Measurements from ENCODE around the gene MYORG. TPM values are rescaled to one million over a fixed set of nuclear protein-coding genes. Genes with fewer than 3 reads are reported as not detected.

MYORG gene
- total and polyA plus RNA-seq, 4 donors: 11.4 to 26.6 (median 19.3) TPM

DNA sequence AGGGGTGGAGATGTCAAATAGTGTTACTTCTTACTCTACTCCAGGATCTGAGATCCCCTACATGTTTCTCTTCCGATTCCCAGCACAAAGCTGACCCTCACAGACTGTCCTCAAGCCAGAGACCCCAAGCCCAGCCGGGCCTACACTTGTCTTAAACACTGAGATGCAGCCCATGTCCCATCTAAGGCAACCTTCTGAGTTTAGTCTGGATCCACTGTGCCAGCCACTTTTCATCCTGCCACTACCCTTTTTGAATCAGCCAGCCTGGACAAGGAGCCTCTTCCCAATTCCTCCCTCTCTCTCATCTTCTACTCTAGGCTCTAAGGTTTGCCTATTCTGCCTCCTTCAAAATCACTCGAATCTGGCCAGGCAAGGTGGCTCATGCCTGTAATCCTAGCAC, 6.2 kb upstream of the MYORG start (continued):
- TF ChIP-seq, protein P1, sequence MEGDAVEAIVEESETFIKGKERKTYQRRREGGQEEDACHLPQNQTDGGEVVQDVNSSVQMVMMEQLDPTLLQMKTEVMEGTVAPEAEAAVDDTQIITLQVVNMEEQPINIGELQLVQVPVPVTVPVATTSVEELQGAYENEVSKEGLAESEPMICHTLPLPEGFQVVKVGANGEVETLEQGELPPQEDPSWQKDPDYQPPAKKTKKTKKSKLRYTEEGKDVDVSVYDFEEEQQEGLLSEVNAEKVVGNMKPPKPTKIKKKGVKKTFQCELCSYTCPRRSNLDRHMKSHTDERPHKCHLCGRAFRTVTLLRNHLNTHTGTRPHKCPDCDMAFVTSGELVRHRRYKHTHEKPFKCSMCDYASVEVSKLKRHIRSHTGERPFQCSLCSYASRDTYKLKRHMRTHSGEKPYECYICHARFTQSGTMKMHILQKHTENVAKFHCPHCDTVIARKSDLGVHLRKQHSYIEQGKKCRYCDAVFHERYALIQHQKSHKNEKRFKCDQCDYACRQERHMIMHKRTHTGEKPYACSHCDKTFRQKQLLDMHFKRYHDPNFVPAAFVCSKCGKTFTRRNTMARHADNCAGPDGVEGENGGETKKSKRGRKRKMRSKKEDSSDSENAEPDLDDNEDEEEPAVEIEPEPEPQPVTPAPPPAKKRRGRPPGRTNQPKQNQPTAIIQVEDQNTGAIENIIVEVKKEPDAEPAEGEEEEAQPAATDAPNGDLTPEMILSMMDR (IDR thresholded peaks at IDR 0.05; ENCODE audit: low read depth, low read length, missing input control): no peak
- no peak for TF ChIP-seq EGR1 (IDR thresholded peaks at IDR 0.05; ENCODE audit: low read depth in 2 of 2)
- TF ChIP-seq, protein P2, sequence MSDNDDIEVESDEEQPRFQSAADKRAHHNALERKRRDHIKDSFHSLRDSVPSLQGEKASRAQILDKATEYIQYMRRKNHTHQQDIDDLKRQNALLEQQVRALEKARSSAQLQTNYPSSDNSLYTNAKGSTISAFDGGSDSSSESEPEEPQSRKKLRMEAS (IDR thresholded peaks at IDR 0.05): no peak
- TF ChIP-seq, protein P3, sequence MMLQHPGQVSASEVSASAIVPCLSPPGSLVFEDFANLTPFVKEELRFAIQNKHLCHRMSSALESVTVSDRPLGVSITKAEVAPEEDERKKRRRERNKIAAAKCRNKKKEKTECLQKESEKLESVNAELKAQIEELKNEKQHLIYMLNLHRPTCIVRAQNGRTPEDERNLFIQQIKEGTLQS (IDR thresholded peaks at IDR 0.05): no peak

DNA sequence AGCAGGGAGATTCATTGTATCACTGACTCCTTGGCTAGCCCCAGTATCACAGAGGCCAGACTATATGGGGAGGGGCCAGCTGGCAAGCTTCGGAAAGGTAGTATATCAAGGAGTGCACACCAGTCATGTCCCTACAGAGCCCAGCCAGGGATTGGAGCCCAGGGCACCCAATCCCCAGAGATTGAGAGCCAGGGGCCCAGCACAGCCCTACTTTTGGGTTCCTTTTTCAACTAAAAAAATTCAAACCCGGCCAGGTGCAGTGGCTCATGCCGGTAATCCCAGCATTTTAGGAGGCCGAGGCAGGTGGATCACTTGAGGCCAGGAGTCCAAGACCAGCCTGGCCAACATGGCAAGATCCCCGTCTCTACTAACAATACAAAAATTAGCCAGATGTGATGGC, 5.4 kb upstream of the MYORG start:
- Histone ChIP-seq H3K27me3 (ENCODE audit: control insufficient read depth in 4 of 4, insufficient read depth in 4 of 4, low read length in 3 of 4) (no peaks in the 10 kb centered on the region), H3K4me1 (ENCODE audit: control insufficient read depth in 4 of 4, insufficient read depth in 4 of 4, low read length in 3 of 4) (peaks cover 4 to 36% (median 25%) of the 10 kb centered on the region in 4 donors), H3K4me3 (ENCODE audit: low read depth in 1 of 3, low read length in 3 of 3) (no peak overlapping the region), H3K27ac (ENCODE audit: low read depth in 1 of 2, low read length in 2 of 2) (no peak overlapping the region), H3K36me3 (ENCODE audit: control insufficient read depth in 4 of 4, insufficient read depth in 3 of 4, low read depth in 1 of 4, low read length in 3 of 4) (no peaks in the 10 kb centered on the region), H3K9me3 (ENCODE audit: control insufficient read depth in 4 of 4, low read length in 3 of 4) (no peaks in the 10 kb centered on the region), H3K9ac (ENCODE audit: low read depth in 1 of 2, low read length in 2 of 2) (no peak overlapping the region)
- no peak for DNase-seq (ENCODE audit: low spot score)
- 98% methylated on average over 5 of the region's 5 CpGs for WGBS
- TF ChIP-seq HNF4G (IDR thresholded peaks at IDR 0.05) (no peak), RXRA (IDR thresholded peaks at IDR 0.05) (no peak), GABPA (IDR thresholded peaks at IDR 0.05 in 1 of 2, conservative IDR thresholded peaks at IDR 0.05 in 1 of 2) (no peak), TAF1 (conservative IDR thresholded peaks at IDR 0.05) (no peak), YY1 (IDR thresholded peaks at IDR 0.05) (no peak), SP1 (IDR thresholded peaks at IDR 0.05) (no peak), NR2F2 (IDR thresholded peaks at IDR 0.05) (no peak), HNF4A (conservative IDR thresholded peaks at IDR 0.05) (no peak), EGR1 (IDR thresholded peaks at IDR 0.05; ENCODE audit: low read depth in 2 of 2) (no peak), FOXA1 (IDR thresholded peaks at IDR 0.05) (no peak), RAD21 (IDR thresholded peaks at IDR 0.05) (no peak), FOXA2 (IDR thresholded peaks at IDR 0.05) (no peak)
- TF ChIP-seq, protein P2 (IDR thresholded peaks at IDR 0.05): no peak
- TF ChIP-seq, protein P4, sequence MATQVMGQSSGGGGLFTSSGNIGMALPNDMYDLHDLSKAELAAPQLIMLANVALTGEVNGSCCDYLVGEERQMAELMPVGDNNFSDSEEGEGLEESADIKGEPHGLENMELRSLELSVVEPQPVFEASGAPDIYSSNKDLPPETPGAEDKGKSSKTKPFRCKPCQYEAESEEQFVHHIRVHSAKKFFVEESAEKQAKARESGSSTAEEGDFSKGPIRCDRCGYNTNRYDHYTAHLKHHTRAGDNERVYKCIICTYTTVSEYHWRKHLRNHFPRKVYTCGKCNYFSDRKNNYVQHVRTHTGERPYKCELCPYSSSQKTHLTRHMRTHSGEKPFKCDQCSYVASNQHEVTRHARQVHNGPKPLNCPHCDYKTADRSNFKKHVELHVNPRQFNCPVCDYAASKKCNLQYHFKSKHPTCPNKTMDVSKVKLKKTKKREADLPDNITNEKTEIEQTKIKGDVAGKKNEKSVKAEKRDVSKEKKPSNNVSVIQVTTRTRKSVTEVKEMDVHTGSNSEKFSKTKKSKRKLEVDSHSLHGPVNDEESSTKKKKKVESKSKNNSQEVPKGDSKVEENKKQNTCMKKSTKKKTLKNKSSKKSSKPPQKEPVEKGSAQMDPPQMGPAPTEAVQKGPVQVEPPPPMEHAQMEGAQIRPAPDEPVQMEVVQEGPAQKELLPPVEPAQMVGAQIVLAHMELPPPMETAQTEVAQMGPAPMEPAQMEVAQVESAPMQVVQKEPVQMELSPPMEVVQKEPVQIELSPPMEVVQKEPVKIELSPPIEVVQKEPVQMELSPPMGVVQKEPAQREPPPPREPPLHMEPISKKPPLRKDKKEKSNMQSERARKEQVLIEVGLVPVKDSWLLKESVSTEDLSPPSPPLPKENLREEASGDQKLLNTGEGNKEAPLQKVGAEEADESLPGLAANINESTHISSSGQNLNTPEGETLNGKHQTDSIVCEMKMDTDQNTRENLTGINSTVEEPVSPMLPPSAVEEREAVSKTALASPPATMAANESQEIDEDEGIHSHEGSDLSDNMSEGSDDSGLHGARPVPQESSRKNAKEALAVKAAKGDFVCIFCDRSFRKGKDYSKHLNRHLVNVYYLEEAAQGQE (IDR thresholded peaks at IDR 0.05): no peak
- TF ChIP-seq, protein P1 (IDR thresholded peaks at IDR 0.05; ENCODE audit: low read depth, low read length, missing input control): no peak

All from liver (tissue), 9 donors.